ENCODE results near the gene PPP4R3B. TPM values are rescaled to one million over a fixed set of nuclear protein-coding genes. Genes with fewer than 3 reads are reported as not detected.

The PPP4R3B gene
- total RNA-seq, 1 experiment from 2014 or later = 40.8 TPM

- RAD21 ChIA-PET (ENCODE audit: low non-redundant PET in 1 of 2, low total read pairs in 2 of 2, uncharacterized antibody in 2 of 2, unreplicated experiment in 2 of 2) = no interaction called here
- no peak for ATAC-seq
- no peaks in the 10 kb centered on the region for H3K79me2 ChIP-seq (ENCODE audit: insufficient read depth, low read length)
- H3K27me3 ChIP-seq (ENCODE audit: insufficient read depth, low read length) = no peaks in the 10 kb centered on the region
- intact Hi-C loops (cut with micrococcal nuclease) = no loop called here
- H3K9me2 ChIP-seq (ENCODE audit: insufficient read depth) = no peaks in the 10 kb centered on the region
- H3K27ac ChIP-seq (ENCODE audit: low read depth, low read length) = no peak overlapping the region
- H3K36me3 ChIP-seq (ENCODE audit: control insufficient read depth in 1 of 2, insufficient read depth in 2 of 2, low read length in 2 of 2) = peaks cover 7 to 19% of the 10 kb centered on the region in 2 experiments; a peak in 3 of 4 replicates
- no TSS peak for BruUV-seq (replicated peaks)
- no peaks in the 10 kb centered on the region for H3K4me1 ChIP-seq (ENCODE audit: control insufficient read depth in 1 of 2, insufficient read depth in 2 of 2, low read length in 2 of 2)
- POLR2A ChIA-PET = no interaction called here
- CTCF ChIA-PET = no interaction called here
- TF ChIP-seq FOSL1 (IDR thresholded peaks at IDR 0.05; ENCODE audit: low read depth) = no peak
- TF ChIP-seq, protein P1, sequence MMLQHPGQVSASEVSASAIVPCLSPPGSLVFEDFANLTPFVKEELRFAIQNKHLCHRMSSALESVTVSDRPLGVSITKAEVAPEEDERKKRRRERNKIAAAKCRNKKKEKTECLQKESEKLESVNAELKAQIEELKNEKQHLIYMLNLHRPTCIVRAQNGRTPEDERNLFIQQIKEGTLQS (IDR thresholded peaks at IDR 0.05) = peak; percentile 13; the same call in 1 of the 2 replicates
- no peak for DNase-seq (ENCODE audit: low read depth, low spot score)
- no peaks in the 10 kb centered on the region for H3K9me3 ChIP-seq (ENCODE audit: control insufficient read depth in 1 of 2, insufficient read depth in 1 of 2, low read depth in 1 of 2, low read length in 2 of 2)
- no peak overlapping the region for H3K4me2 ChIP-seq (ENCODE audit: low read length)
- no peak overlapping the region for H2AFZ ChIP-seq (ENCODE audit: low read depth, low read length, poor library complexity, severe bottlenecking)
- H3K9ac ChIP-seq (ENCODE audit: low read length) = no peak overlapping the region
- H3K4me3 ChIP-seq (replicated peaks in 1 of 2; ENCODE audit: low read depth in 1 of 2, low read length in 2 of 2) = no peak overlapping the region
- H4K20me1 ChIP-seq (ENCODE audit: insufficient read depth) = no peaks in the 10 kb centered on the region
Observed at GRCh38 chr2:55567298-55567697, 50.1 kb downstream of the PPP4R3B start.

DNA sequence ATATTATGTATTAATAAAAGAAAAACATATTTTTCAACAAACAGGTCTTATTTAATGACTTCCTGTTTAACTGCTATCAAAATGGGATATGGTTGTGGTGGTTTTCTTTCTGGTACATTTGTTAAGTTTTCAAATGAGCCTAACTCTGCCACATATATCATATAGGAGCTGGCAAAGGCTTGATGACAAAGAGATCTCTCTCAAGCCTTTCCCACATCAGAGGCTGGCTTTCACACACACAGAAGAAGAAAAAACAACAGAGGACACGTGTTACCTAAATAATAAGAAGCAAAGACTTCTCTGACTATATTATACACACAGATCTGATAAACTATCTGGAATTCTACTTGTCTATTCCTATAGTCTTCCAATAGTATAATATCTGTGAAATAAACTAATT lies 51.8 kb downstream of the PPP4R3B start:
- ChIA-PET RAD21 (ENCODE audit: low non-redundant PET in 1 of 2, low total read pairs in 2 of 2, uncharacterized antibody in 2 of 2, unreplicated experiment in 2 of 2) (no interaction called here), POLR2A (no interaction called here), CTCF (no interaction called here)
- ATAC-seq (no peak), DNase-seq (ENCODE audit: low read depth, low spot score) (no peak)
- H3K27ac ChIP-seq (ENCODE audit: low read depth, low read length) = no peak overlapping the region
- no peak overlapping the region for H3K4me2 ChIP-seq (ENCODE audit: low read length)
- H3K9ac ChIP-seq (ENCODE audit: low read length) = no peak overlapping the region
- H3K79me2 ChIP-seq (ENCODE audit: insufficient read depth, low read length) = no peaks in the 10 kb centered on the region
- TF ChIP-seq ZFX (IDR thresholded peaks at IDR 0.05) (no peak), ZNF274 (IDR thresholded peaks at IDR 0.05; ENCODE audit: low read depth, low read length) (no peak), YY1 (IDR thresholded peaks at IDR 0.05; ENCODE audit: extremely low read depth, insufficient replicate concordance, low read depth, low read length) (no peak), TCF7L2 (IDR thresholded peaks at IDR 0.05; ENCODE audit: borderline replicate concordance, extremely low read depth, insufficient read depth, insufficient read length) (no peak), SP1 (IDR thresholded peaks at IDR 0.05; ENCODE audit: low read depth) (no peak), MAX (IDR thresholded peaks at IDR 0.05) (no peak), POLR2A (IDR thresholded peaks at IDR 0.05; ENCODE audit: borderline replicate concordance, extremely low read depth, insufficient read depth, insufficient read length) (no peak)
- TF ChIP-seq, protein P1 (IDR thresholded peaks at IDR 0.05) = no peak
- no peaks in the 10 kb centered on the region for H3K4me1 ChIP-seq (ENCODE audit: control insufficient read depth in 1 of 2, insufficient read depth in 2 of 2, low read length in 2 of 2)
- H3K4me3 ChIP-seq (replicated peaks in 1 of 2; ENCODE audit: low read depth in 1 of 2, low read length in 2 of 2) = no peak overlapping the region
- BruUV-seq (replicated peaks) = no TSS peak
- no peaks in the 10 kb centered on the region for H4K20me1 ChIP-seq (ENCODE audit: insufficient read depth)
- no peaks in the 10 kb centered on the region for H3K27me3 ChIP-seq (ENCODE audit: insufficient read depth, low read length)
- peaks cover 19 to 20% of the 10 kb centered on the region in 2 experiments for H3K36me3 ChIP-seq (ENCODE audit: control insufficient read depth in 1 of 2, insufficient read depth in 2 of 2, low read length in 2 of 2)
- intact Hi-C loops (cut with micrococcal nuclease) = no loop called here
- H3K9me2 ChIP-seq (ENCODE audit: insufficient read depth) = no peaks in the 10 kb centered on the region
- H3K9me3 ChIP-seq (ENCODE audit: control insufficient read depth in 1 of 2, insufficient read depth in 1 of 2, low read depth in 1 of 2, low read length in 2 of 2) = peaks cover 0 to 7% of the 10 kb centered on the region in 2 experiments; a peak in 2 of 4 replicates
- no peak overlapping the region for H2AFZ ChIP-seq (ENCODE audit: low read depth, low read length, poor library complexity, severe bottlenecking)

Data from HCT116 (cell line).